GM18870 (cell line): Measurements from ENCODE around the gene CTTN.

Experiments
- ATAC-seq: cut with Tn5 transposase; IDR thresholded peaks from one replicate; pipeline ENCODE4 v1.9.1; 2021; ENCODE audit warnings: moderate library complexity; ENCODE audit not compliant: unreplicated experiment

The CTTN gene

GRCh38 chr11:70397983-70398833 is at the start of gene CTTN:
CTTN (plus strand) TSS chr11:70398529; CDS start chr11:70407298, 8,769 bp downstream.
- ATAC-seq: no peak

GRCh38 chr11:70348608-70349007 is 49.7 kb upstream of the CTTN start:
- ATAC-seq: no peak

DNA sequence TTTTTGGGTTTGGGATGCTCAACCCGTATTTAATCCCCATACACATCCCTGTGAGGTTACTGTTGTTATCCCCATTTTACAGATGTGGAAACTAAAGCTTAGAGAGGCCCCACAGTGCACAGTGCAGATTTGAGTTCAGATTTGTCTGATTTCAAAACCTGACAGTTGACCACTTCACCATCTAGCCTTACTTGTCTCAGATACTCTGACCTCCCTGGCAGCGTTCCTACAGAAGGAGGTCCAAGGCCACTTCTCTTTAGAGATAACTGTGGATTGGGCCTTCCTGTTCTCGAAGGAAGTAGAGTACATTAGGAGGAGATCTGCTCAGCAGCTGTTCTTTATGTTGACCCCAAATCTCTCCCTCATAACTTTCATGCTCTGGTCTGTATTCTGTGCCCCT is 46.7 kb upstream of the CTTN start:
- ATAC-seq: no peak

GRCh38 chr11:70352100-70352499 is 46.2 kb upstream of the CTTN start:
- ATAC-seq: no peak

- no peak for ATAC-seq
Measured at GRCh38 chr11:70352601-70353000, 45.7 kb upstream of the CTTN start.

- ATAC-seq: no peak
Measured at GRCh38 chr11:70353329-70353728, 45.0 kb upstream of the CTTN start.

DNA sequence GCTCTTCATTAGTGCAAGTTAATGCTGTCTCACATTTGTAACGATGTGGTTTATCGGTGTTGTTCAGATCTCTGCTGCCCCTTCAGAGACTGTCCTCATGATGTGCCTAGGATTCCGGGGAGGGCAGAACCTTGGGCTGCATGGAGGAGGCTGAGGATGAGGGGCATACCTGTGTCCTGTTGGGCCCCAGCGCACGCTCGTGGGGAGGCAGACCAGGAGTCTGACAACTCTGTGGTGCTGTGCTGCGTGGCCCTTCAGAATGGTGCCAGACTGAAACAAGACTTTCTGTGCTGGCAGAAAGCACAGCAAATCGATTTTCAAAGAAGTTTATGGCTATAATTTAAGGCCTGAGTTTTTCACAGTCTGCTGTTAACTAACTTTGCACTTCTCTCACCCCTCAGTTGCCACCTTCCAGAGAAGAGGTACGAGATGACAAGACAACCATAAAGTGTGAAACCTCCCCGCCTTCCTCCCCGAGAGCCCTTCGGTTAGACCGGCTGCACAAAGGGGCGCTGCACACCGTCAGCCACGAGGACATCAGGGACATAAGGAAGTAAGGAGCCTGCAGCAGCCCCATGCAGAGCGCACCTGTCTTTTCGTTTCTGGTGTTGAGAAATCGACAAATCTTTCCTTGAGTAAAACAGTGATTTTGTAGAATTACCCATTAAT is 44.3 kb upstream of the CTTN start:
- no peak for ATAC-seq

DNA sequence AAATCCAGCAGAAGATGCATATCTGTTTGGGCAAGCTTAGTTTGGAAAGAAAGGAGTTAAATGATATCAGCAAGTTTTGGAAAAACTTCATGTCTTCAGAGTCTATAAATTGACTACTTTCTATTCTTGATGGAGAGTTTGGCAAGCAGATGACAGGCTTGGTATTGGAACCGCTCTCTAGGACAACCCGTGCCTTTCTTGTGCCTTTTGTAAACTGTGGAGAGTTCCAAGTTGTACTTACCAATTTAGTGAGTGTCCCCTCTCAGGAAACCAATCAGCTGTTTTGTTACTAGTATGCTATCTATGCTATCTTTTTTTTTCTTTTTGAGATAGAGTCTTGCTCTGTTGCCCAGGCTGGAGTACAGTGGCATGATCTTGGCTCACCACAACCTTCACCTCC is 43.7 kb upstream of the CTTN start:
- ATAC-seq: no peak

- no peak for ATAC-seq
Measured at GRCh38 chr11:70358753-70359152, 39.6 kb upstream of the CTTN start.

- no peak for ATAC-seq
Measured at GRCh38 chr11:70359451-70360205, 38.7 kb upstream of the CTTN start.

DNA sequence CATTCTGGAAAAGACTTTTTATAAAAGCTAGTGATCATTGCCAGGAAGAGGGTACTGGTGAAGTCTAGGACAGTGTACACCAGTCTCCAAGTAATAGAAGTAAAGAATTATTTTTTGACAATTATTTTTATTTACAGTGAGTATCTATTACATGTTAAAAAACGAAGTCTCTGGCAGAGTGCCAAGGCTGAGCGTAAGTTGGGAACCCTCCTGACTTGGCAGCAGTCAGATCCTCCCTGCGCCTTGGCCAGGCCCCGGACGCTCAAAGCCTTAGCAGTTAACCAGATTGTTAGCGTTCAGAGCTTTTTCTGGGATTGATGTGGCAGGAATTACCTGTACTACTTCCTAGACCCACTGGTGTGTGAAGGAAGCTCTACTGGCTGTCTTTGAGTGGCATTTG is 38.1 kb upstream of the CTTN start:
- ATAC-seq: no peak

DNA sequence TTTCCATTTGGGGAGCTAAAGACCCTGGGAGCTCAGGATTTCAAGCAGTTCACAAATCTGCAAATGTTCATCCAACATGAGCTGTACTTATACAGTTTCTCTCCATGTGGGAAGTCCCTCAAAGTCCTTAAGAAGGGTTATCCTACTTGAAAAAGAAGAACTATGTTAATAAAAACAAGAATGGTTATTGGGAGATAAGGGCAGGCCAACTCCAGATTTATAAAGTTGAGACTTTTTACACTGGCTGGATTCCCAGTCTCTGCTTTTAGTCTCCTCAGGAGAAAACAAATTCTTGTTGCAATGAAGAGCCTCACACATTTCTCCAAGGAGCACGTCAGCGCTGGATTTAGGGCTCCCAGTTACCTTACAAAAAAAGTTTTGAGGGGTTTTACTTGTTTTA is 34.2 kb upstream of the CTTN start:
- ATAC-seq: no peak

DNA sequence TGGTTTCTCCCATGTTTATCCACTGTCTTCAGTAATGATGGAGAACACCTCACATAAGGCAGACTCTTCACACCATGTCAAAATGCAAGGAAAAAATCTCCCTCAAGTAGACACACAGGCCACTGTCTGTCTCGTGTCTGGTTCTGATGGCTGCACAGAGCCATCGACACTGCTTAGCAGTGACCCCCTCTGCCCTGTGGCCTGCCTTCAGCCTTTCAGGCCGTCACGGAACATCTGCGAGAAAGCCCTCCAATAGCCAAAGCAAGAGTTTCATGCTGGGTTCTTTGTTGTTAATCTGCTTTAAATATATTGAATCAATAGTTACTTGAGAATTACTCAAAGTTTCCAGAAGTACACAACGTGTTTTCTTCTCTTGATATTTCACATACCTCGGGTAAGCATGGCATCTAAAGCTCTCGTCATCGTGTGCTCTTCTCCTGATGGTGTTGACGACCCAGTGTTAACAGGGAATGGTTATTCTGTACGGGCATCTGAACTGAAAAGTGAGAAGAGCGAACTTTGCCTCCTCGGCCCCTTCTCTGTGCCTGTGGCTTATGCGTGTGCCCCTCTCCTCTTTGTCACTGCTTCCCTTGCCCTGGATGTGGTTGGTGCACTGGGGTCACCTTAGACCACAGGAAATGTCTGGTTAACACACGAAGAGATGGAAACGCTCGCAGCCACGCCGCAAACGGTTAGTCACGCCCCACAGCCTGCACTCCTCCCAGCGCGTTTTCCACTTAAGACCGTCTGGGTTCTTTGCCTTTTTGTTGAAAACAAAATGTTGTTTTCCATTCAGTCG is 33.4 kb upstream of the CTTN start:
- ATAC-seq: no peak

GRCh38 chr11:70365544-70365927 is 32.8 kb upstream of the CTTN start:
- ATAC-seq: no peak

DNA sequence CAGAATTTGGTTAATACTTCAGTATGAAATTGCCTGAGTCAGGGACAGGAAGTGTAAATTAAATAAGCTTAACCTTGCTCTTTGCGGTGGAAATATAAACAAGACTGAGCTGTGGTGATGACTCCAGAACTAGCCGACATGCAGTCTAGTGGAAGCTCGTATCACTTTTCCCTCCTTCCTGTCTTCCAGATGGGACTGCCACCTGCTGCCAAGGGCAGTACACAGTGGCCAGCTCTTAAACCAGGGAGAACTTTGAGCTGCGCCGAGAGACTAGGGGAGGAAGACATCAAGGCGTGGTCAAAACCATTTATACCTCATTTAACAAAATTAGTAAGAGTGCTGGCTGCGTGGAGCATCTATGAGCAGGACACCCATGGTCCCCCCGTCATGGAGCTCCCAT is 31.3 kb upstream of the CTTN start:
- ATAC-seq: no peak

DNA sequence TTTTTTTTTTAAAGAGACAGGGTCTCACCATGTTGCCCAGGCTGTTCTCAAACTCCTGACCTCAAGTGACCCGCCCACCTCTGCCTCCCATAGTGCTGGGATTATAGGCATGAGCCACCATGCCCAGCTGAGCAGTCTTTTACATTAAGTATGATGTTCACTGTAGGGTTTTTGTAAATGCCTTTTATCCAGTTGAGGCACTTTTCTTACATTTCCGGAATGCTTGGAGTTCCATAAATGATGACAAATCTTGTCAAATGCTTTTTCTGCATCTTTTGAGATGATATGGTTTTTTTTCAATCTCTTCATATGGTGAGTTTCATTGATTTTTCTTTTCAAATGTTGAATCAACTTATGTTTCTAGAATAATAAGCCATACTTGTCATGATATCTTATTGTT is 29.4 kb upstream of the CTTN start:
- ATAC-seq: no peak

- ATAC-seq: no peak
Measured at GRCh38 chr11:70371241-70371640, 27.1 kb upstream of the CTTN start.

DNA sequence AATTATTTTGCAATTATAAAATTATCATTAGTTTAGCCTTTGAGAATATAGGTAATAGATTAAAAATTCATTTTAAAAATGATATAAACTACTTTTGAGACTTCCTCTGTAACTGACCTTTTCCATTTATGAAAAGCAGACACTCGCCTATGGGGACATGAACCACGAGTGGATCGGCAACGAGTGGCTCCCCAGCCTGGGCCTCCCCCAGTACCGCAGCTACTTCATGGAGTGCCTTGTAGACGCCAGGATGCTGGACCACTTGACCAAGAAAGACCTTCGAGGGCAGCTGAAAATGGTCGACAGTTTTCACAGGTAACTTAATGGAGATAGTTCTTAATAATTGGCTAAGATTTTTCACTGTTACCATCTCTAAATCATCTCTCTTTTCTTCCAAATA is 26.3 kb upstream of the CTTN start:
- ATAC-seq: no peak

DNA sequence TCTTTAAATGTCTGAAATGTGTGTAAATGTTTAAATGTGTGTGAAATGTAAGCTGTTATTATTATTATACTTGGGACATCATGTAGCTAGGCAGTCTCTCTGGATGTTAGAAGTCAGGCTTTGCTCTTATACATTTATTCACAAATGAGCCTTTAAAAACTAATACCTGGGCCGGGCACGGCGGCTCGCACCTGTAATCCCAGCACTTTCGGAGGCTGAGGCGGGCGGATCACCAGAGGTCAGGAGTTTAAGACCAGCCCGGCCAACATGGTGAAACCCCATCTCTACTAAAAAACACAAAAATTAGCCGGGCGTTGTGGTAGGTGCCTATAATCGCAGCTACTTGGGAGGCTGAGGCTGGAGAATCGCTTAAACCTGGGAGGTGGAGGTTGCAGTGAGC is 21.7 kb upstream of the CTTN start:
- ATAC-seq: no peak

- no peak for ATAC-seq
Measured at GRCh38 chr11:70377645-70378044, 20.7 kb upstream of the CTTN start.

- ATAC-seq: no peak
Measured at GRCh38 chr11:70378506-70379134, 19.7 kb upstream of the CTTN start.
